ENCODE data around the gene SNU13. TPM values are rescaled to one million over a fixed set of nuclear protein-coding genes. Genes with fewer than 3 reads are reported as not detected.

SNU13 gene
- total RNA-seq, 4 donors from 2014 or later = 113 to 159 (median 126) TPM

GRCh38 chr22:41713004-41713403 lies 24.3 kb upstream of the SNU13 start:
- H3K4me3 ChIP-seq = no peak overlapping the region
- TF ChIP-seq POLR2AphosphoS5 (IDR thresholded peaks at IDR 0.05) (no peak), EP300 (IDR thresholded peaks at IDR 0.05) (no peak), CTCF (IDR thresholded peaks at IDR 0.05) (no peak)
- no peaks in the 10 kb centered on the region for H3K27me3 ChIP-seq
- DNase-seq (ENCODE audit: low spot score in 2 of 2) = no peak
- no peaks in the 10 kb centered on the region for H3K9me3 ChIP-seq
- H3K4me1 ChIP-seq = no peaks in the 10 kb centered on the region
- WGBS = 96% methylated on average over 9 of the region's 9 CpGs
- H3K36me3 ChIP-seq = no peaks in the 10 kb centered on the region
- H3K27ac ChIP-seq = no peak overlapping the region

- no peaks in the 10 kb centered on the region for H3K4me1 ChIP-seq
- 93% methylated on average over 10 of the region's 10 CpGs for WGBS
- H3K4me3 ChIP-seq = no peak overlapping the region
- no peak overlapping the region for H3K27ac ChIP-seq
- DNase-seq (ENCODE audit: low spot score in 2 of 2) = no peak
- no peaks in the 10 kb centered on the region for H3K9me3 ChIP-seq
- H3K27me3 ChIP-seq = no peaks in the 10 kb centered on the region
- TF ChIP-seq POLR2A (IDR thresholded peaks at IDR 0.05) = no peak
- TF ChIP-seq EP300 (IDR thresholded peaks at IDR 0.05) = no peak
- no peak for TF ChIP-seq POLR2AphosphoS5 (IDR thresholded peaks at IDR 0.05)
- TF ChIP-seq CTCF (IDR thresholded peaks at IDR 0.05) = no peak
- H3K36me3 ChIP-seq = no peaks in the 10 kb centered on the region
Observed at GRCh38 chr22:41709341-41709740, 20.7 kb upstream of the SNU13 start.

DNA sequence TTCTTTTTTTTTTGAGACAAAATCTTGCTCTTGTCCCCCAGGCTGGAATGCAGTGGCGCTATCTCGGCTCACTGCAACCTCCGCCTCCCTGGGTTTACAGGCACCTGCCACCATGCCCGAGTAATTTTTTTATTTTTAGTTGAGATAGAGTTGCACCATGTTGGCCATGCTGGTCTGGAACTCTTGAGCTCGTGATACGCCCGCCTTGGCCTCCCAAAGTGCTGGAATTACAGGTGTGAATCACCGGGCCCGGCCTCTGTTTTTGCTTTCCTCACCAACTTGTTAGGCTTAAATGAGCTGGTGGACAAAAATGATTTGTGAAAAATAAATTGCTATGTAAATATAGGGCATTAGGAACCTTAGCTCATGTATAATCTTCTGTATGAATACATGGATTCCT lies 14.1 kb upstream of the SNU13 start:
- TF ChIP-seq POLR2AphosphoS5 (IDR thresholded peaks at IDR 0.05) (no peak), EP300 (IDR thresholded peaks at IDR 0.05) (no peak), CTCF (IDR thresholded peaks at IDR 0.05) (no peak), POLR2A (IDR thresholded peaks at IDR 0.05) (no peak)
- no peak for DNase-seq (ENCODE audit: low spot score in 2 of 2)
- H3K27me3 ChIP-seq = no peaks in the 10 kb centered on the region
- H3K36me3 ChIP-seq = no peaks in the 10 kb centered on the region
- no peak overlapping the region for H3K4me3 ChIP-seq
- peaks cover 6% of the 10 kb centered on the region for H3K4me1 ChIP-seq
- H3K9me3 ChIP-seq = no peaks in the 10 kb centered on the region
- 94% methylated on average over 9 of the region's 9 CpGs for WGBS
- no peak overlapping the region for H3K27ac ChIP-seq

DNA sequence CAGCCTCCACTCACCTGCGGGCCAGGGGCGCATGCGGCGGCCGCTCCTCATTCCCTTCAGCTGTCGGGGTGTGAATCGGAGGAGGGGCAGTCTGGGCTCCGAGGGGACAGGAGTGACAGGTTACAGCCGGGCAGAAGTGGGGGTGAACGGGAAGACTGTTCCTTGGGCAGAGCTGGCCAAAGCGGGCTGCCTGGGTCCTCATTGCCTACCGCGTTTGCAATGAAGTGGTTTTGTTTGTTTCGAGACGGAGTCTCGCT lies 11.4 kb upstream of the SNU13 start:
- no peak overlapping the region for H3K4me3 ChIP-seq
- no peak overlapping the region for H3K27ac ChIP-seq
- no peak for TF ChIP-seq CTCF (IDR thresholded peaks at IDR 0.05)
- TF ChIP-seq POLR2A (IDR thresholded peaks at IDR 0.05) = no peak
- TF ChIP-seq EP300 (IDR thresholded peaks at IDR 0.05) = no peak
- TF ChIP-seq POLR2AphosphoS5 (IDR thresholded peaks at IDR 0.05) = no peak
- H3K36me3 ChIP-seq = no peaks in the 10 kb centered on the region
- peaks cover 15% of the 10 kb centered on the region for H3K4me1 ChIP-seq
- 96% methylated on average over 15 of the region's 16 CpGs for WGBS
- H3K27me3 ChIP-seq = no peaks in the 10 kb centered on the region
- no peaks in the 10 kb centered on the region for H3K9me3 ChIP-seq
- DNase-seq (ENCODE audit: low spot score in 2 of 2) = no peak

DNA sequence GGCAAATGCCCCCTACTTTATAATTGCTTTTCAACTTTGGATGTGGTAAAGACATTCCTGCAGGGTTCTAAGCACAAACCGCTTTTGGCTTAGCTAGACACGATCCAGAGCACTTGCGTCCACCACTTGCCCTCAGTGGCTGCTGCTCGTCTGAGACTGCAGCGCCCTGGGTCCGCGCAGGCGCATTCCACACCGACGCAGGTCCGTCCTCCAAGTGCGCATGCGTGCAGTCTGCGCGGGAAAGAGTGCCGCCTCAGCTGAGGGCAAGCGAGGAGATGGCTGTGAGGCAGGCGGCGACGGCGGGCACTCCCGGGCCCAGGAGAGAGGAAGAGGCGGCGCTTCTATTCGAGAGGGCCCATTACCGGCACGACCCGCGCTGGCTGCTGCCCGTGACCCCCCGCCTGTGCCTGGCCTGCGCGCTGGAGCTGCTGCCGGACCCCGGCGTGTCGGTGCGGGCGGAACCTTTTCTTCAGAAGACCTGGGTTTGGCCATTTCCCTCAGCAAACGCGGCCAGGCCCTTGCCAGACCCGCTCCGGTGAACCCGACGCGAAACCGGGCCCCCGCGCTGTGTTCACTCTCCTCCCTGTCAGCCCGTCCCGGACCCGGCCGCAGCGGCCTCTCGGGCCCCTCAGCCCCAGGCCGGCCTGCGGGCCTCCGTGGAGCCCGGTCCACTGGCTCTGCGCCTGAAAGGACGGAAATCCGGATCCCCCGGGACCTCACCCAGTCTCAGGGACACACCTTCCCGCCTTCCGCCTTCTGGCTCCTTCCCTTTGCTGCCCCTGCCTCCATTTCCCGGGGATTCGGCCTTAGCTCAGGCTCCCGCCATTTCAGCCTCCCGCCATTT lies 10.8 kb upstream of the SNU13 start, which contains the start of gene MEI1:
Gene MEI1, plus strand, starts transcription at position 240 of the 844 bp plus-strand sequence. Its CDS starts 36 bp downstream, at position 276.
- Histone ChIP-seq H3K36me3 (no peaks in the 10 kb centered on the region), H3K27me3 (no peaks in the 10 kb centered on the region), H3K4me3 (peak within 1 kb of the TSS; percentile 19), H3K9me3 (no peaks in the 10 kb centered on the region), H3K27ac (no peak within 1 kb of the TSS), H3K4me1 (peaks cover 15% of the 10 kb centered on the region)
- TF ChIP-seq EP300 (IDR thresholded peaks at IDR 0.05) (no peak), CTCF (IDR thresholded peaks at IDR 0.05) (no peak), POLR2AphosphoS5 (IDR thresholded peaks at IDR 0.05) (no peak), POLR2A (IDR thresholded peaks at IDR 0.05) (no peak)
- WGBS = 74% methylated on average over 42 of the region's 69 CpGs
- DNase-seq (ENCODE audit: low spot score in 2 of 2) = peak; percentile 88
